Activated CD4-positive, CD25-positive, alpha-beta regulatory T cell treated with anti-CD3 and anti-CD28 coated beads, Interleukin-2, amount 50 U/mL, for 24 hours (primary cell): ENCODE data around the gene CAV2.
"Not testable (repeated sequence)": the region's sequence is repeated elsewhere in the genome, so short reads cannot be mapped to it uniquely, and the experiment has no call there.

ENCODE experiments used
- ATAC-seq, 2 donors: fragments of 150-1000 bp; cut with Tn5 transposase; one replicate each; pipeline ENCODE4 v1.10.0; 2021; ENCODE audit warnings: mild to moderate bottlenecking in 1 of 2, moderate library complexity in 1 of 2

CAV2 gene

GRCh38 chr7:116499168-116500077, at the start of gene CAV2:
Gene CAV2, plus strand, starts transcription at chr7:116499738. Its CDS starts 44 bp downstream, at chr7:116499782.
- ATAC-seq: peak in 1 of 2 donors; percentile 14

DNA sequence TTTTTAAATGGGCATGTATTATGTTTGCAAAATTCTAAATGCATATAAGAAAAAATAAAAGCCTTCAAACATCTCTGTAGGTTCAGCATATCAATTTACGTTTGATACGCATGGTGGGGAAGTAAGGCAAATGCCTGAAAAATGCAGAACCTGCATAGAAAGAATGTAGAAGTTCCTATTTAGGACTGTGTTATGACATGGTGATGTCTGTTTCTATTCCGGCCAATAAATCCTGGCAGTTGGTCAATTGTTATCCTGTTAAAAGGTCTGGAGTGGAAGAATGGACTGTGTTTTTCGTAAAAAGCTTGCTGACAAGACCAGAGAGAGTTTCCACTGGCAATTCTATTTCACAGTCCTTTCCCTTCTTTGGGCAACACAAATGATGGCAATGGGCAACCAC, 49.6 kb upstream of the CAV2 start:
- no peak for ATAC-seq

GRCh38 chr7:116451957-116452729, 47.4 kb upstream of the CAV2 start:
- no peak for ATAC-seq

DNA sequence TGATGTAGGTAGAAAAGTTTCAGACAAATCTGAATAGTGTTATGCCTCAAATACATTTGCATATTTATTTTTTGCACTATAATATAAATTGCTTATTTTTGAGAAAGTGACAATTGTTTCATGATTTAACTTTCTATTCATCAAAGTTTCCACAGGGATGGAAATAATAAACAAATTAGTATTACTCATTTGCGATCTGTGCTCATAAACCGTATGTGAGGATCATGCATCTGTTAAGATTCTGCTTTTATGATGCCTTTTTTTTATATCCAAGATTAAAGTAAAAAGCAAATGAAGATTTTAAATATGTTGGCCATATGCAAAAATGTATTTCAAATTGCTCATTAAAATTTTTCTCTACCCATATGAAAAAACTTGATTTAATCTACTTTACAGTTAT, 45.2 kb upstream of the CAV2 start:
- ATAC-seq: no peak

GRCh38 chr7:116455009-116455408, 44.5 kb upstream of the CAV2 start:
- ATAC-seq: no peak

GRCh38 chr7:116455499-116455898, 44.0 kb upstream of the CAV2 start:
- no peak for ATAC-seq

- no peak for ATAC-seq
These were observed 38.0 kb upstream of the CAV2 start for GRCh38 chr7:116461500-116461899.

DNA sequence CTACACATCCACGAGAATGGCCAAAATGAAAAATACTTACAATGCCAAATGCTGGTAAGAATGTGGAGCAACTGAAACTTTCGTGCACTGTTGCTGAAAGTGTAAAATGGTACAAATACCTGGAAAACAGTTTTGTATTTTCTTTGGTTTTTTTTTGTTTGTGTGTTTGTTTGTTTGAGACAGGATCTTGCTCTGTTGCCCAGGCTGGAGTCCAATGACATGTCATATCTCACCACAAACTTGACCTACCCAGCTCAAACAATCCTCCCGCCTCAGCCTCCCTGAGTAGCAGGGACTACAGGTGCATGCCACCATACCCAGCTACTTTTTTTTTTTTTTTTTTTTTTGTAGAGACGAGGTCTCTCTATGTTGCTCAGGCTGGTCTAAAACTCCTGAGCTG, 35.6 kb upstream of the CAV2 start:
- no peak for ATAC-seq

DNA sequence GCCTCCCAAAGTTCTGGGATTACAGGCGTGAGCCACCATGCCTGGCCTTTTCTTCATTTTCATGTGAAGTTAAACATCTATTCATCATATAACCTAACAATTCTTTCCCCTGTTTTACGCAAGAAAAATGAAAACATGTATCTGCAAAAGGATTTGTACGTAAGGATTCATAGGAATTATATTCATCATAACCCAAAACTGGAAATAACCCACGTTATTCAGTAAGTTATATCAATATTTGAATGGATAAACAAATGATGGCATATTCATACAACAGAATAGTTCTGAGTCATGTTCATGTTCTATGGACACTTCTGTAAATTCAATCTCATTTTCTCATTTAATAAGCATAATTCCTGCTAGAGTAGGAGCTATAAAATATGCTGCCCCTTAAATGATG, 35.2 kb upstream of the CAV2 start:
- ATAC-seq: no peak

- ATAC-seq: no peak
These were observed 34.4 kb upstream of the CAV2 start for GRCh38 chr7:116465125-116465524.

GRCh38 chr7:116468534-116468933, 31.0 kb upstream of the CAV2 start:
- ATAC-seq: no peak

GRCh38 chr7:116477625-116478024, 21.9 kb upstream of the CAV2 start:
- ATAC-seq: no peak

DNA sequence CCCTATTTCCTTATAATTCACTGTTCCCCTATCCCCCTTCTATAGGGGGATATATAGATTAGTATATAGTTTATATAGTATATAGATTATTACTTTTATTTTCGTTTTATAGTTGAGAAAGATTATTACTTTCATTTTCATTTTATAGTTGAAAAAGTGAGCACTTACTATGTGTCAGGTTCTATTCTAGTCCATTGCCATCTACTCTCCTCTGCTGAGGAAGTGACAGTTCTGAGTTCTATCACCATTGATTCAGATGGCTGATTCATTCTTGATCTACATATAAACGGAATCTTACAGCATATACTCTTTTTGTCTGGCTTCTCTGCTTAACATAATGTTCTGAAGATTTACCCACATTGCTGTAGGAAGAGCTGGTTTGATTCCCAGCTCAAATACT, 20.7 kb upstream of the CAV2 start:
- peak; percentile 56 to 74 for ATAC-seq

DNA sequence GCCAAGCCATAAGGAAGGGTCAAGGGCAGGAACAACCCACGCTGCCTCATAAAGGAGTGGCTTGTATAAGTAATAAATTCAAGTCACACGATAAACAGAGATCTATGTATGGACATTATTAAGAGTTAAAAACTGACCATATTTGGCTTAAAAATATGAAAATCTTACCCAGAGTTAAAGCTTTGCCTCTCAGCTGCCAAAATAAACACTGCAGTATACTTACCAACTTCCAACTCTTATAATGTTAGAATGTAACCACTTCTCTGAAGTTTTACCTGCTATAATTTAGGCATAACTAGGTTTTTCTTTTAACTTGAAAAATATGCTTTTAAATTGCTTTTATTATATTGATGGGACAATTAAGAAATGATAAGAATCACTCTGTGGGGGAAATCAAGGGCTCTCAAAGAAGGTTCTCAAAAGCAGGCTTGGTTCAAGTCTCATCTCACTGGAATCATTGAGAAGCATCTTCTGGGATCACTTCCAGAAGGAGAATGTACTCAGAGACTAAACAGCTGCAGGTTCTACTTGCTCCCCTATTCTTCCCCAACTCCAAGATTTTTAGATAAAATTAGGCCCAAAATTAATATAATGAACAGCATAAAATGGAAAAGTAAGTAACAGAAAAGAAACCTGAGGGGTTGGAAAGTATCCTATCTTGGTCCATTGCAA, 16.1 kb upstream of the CAV2 start:
- ATAC-seq: no peak

- not testable (repeated sequence) for ATAC-seq
These were observed 15.1 kb upstream of the CAV2 start for GRCh38 chr7:116484389-116484788.

DNA sequence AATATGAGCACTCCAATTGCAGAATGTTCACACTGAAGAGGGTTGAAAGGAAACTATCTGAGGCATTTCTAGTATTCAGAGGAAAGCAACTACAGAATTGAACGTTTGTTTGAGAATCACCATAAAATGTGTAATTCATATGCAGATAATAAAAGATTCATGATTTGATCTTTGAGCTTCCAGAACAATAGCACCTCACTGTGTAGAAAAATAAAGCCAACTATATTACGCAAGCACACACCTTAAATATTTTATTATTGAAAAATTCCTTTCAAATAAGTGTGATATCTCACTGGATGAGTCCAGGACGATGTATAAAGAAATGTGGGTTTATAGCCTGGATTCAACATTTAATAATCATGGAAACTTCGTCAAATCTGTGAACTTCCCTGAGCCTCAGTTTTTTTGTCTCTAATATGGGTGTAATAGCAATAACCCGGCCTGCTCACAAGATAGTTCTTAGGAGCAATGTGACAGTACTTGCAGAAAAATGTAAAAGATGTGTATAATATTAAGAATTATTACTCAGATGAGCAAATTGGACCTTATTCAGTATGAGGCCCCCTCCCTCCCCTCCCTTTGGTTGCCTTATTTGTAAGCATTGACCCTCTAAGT, 11.5 kb upstream of the CAV2 start:
- ATAC-seq: no peak

DNA sequence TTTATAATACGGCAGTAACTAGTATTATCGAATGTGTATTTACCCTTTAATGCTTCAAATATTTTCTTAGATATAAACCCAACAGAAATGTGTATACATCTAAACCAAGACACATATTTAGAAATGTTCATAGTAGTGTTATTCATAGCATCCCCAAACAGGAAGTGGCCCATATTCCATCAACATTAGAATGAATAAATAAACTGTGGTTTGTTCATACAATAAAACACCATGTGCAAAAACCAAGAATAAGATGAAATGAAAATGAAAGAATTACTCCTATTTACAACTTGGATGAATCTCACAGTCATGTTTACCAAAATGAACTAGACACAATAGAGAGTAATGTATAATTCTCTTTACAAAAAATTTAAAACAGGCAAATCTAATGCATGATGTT, 9.2 kb upstream of the CAV2 start:
- no peak for ATAC-seq

DNA sequence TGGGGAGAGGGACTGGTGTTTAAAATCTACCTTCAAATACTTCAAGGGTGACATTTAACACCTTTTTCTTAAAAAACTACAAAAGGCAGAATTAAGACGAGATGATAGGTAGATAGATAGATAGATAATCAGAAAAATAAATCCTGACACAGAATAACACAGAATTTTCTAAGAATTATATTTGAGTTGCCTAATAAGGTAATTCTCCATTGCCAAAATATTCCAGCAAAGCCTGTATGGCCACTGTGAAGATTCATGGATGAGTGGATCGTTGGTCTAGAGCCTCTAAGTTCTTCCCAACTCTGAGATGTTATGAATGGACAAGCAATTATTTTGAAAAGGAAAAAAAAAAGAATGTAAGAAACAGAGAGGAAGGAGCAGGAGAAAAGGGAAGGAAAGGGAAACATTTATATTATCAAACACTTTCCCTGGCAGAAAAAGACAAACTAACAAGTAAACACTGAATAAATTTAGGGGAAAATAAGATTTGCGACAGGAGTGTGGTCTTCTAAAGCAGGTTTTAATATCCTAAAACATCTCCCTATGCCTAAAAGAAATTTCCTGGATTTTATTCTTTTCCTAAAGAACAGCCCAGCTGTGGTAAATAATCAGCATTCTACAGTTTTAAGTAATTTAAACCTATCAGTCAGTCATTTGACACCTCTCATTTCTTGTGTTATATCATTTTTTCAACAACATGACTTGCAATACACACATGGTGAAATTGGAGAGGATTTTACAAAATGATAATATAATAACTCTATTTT, 7.5 kb upstream of the CAV2 start:
- ATAC-seq: no peak

- ATAC-seq: no peak
These were observed 6.9 kb upstream of the CAV2 start for GRCh38 chr7:116492654-116493109.

DNA sequence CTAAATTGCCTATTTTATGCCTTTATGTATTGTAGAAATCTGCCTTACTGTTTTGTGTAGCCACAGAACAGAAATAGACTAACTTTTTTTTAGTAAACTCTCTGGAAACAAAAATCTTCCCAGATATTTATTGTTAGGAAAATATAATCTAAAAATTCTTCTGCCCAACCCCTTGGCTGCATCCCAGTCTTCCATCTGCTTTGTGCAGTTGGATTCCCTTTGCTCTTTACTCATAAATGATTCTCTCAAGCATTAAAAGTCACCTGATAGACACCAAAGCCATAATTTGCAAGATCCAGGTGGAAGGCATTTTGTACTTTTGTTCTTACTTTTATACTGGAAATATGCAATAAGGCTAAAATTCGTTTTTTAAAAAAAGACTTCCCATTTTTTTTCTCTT, 6.1 kb upstream of the CAV2 start:
- ATAC-seq: no peak

GRCh38 chr7:116494472-116494871, 5.1 kb upstream of the CAV2 start:
- no peak for ATAC-seq

DNA sequence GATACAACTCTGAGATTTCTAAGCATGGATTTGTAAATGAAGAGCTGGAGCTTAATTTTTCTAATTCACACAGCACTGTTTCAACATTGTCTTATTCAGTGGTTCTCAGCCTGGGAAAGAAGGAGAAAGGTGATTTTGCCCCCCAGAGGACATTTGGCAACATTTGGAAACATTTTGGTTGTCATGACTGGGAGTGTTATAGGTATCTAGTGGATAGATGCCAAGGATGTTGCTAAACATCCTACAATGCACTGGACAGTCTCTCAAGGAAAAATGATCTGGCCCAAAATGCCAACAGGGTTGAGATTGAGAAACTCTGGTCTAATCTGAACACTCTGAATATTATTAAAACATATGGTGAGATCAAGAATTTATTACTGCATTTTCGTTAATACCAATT, 3.8 kb upstream of the CAV2 start:
- no peak for ATAC-seq
